HAP-1 (cell line): ENCODE results near the gene SLC6A9.

Source experiments
- DNase-seq, 2 experiments: peaks; one replicate each; pipeline ENCODE4 v3.0.0-alpha.2; 2016 to 2020; ENCODE audit warnings: low spot score in 2 of 2
- H3K27me3 ChIP-seq: fragments of 250-450 bp; sonication (Bioruptor Pico); 2 replicates; pipeline ENCODE4 v1.5.1; 2020; ENCODE audit warnings: low read depth, mild to moderate bottlenecking, moderate library complexity
- H3K36me3 ChIP-seq: fragments of 250-450 bp; sonication (Bioruptor Pico); replicated peaks from 2 replicates; pipeline ENCODE4 v1.5.1; 2020; ENCODE audit warnings: mild to moderate bottlenecking
- H3K4me1 ChIP-seq: fragments of 250-450 bp; sonication (Bioruptor Pico); 2 replicates; pipeline ENCODE4 v1.5.1; 2020; ENCODE audit warnings: mild to moderate bottlenecking
- H3K4me3 ChIP-seq: fragments of 250-450 bp; sonication (Bioruptor Pico); 2 replicates; pipeline ENCODE4 v1.5.1; 2020; ENCODE audit warnings: mild to moderate bottlenecking, moderate library complexity
- H3K9me3 ChIP-seq: fragments of 250-450 bp; sonication (Bioruptor Pico); 2 replicates; pipeline ENCODE4 v1.5.1; 2020; ENCODE audit warnings: mild to moderate bottlenecking, moderate library complexity
- in situ Hi-C: fragments of 300-500 bp; cut with MboI; formaldehyde crosslinking; loops from 3 replicates; pipeline ENCODE4 v1.14.3; 2020; ENCODE audit warnings: low sequenced_read_pairs, inconsistent platforms, mixed read lengths

Gene SLC6A9

DNA sequence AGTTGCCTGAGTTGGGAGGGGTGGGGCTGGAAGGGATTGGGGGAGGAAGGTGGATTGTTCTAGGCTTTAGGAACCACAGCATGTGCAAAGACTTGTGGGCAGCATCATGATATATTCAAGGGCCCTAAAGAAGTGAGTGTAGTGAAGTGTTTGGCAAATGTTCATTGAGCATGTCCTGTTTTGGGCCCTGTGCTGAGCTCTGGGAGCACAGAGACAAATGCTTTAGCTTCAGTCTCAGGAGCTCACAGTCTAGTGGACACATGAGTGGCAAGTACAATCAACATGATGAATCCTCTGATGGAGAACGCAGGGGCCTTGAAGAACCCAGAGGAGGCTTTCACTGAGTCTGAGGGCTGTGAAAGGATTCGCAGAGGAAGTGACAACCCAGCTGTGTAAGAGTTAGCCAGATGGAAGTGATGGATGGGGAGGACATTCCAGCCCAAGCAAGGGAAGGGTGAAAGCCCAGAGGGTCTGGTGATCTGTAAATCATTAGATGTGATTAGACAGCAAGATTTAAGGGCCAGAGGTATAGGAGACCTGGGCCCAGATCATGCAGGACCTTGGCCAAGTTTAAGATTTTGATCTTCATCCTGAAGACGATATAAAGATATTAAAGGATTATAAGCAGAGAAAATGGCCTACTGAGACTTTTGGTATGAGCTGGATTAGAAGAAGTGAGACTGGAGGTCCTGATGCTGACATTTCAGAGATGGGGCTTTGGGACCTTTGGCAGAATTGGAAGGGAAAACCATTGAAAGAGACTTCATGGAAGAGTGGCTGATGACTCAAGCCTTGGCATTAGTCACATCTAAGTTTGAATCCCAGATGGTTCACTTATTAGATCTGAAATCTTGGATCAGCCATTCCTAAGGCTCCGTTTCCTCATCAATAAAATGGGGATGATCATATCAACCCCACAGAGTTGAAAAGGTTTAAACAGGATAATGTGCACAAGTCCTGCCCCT, 80.0 kb downstream of the SLC6A9 start:
- H3K9me3 ChIP-seq: no peaks in the 10 kb centered on the region
- no peak for DNase-seq
- in situ Hi-C loops: no loop called here
- no peaks in the 10 kb centered on the region for H3K27me3 ChIP-seq
- H3K36me3 ChIP-seq: no peaks in the 10 kb centered on the region; the same call in 1 of the 2 replicates
- H3K4me1 ChIP-seq: no peaks in the 10 kb centered on the region
- no peak overlapping the region for H3K4me3 ChIP-seq

DNA sequence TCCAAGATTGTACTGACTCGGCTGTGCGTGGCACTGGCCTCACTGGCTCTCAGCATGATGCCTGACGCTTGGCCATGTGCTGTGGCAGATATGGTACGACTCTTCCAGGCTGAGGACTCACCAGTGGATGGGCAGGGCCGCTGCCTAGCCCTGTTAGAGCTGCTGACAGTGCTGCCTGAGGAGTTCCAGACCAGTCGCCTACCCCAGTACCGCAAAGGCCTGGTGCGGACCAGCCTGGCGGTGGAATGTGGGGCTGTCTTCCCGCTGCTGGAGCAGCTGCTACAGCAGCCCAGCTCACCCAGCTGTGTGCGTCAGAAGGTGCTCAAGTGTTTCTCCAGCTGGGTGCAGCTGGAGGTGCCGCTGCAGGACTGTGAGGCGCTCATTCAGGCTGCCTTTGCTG, 81.6 kb downstream of the SLC6A9 start:
- Histone ChIP-seq H3K4me3 (no peak overlapping the region), H3K4me1 (peaks cover 6% of the 10 kb centered on the region), H3K9me3 (no peaks in the 10 kb centered on the region), H3K36me3 (no peaks in the 10 kb centered on the region), H3K27me3 (no peaks in the 10 kb centered on the region)
- in situ Hi-C loops: loop anchor here (25.0 kb wide), 1 partner anchor 412 kb away; the partner anchor contains the start of gene PTPRF
- no peak for DNase-seq

DNA sequence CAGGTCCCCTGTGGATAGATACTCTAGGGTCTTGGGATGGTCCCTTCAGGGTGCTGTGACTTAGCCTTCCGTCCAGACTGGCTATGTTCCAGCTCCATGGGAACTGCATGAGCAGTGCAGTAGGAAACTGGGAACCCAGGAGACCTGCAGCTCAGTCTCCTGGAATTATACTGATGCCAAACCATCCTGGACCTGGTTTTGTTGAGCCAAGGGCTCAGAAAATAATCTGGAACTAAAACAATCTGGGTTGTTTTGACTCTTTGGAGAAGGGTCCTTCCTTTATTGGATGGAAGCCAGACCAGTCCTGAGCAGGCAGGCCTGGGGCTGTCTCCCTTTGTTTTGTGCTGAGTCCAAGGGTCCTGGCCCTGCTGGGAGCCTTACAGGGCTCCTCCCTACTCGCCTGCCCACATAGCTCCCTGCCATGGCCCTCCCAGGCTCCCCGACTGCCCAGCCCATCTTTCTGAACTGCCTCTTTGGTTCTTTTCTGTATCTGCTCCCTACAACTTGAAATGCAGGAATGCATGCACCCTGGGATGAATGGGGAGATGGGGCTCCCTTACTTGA, 83.3 kb downstream of the SLC6A9 start:
- in situ Hi-C loops: loop anchor here (25.0 kb wide), 1 partner anchor 411 kb away; the partner anchor contains the start of gene PTPRF
- H3K36me3 ChIP-seq: no peaks in the 10 kb centered on the region
- H3K4me3 ChIP-seq: peak overlapping the region; percentile 53
- H3K4me1 ChIP-seq: peaks cover 6% of the 10 kb centered on the region
- DNase-seq: peak; percentile 14 to 43
- no peaks in the 10 kb centered on the region for H3K27me3 ChIP-seq
- H3K9me3 ChIP-seq: no peaks in the 10 kb centered on the region

DNA sequence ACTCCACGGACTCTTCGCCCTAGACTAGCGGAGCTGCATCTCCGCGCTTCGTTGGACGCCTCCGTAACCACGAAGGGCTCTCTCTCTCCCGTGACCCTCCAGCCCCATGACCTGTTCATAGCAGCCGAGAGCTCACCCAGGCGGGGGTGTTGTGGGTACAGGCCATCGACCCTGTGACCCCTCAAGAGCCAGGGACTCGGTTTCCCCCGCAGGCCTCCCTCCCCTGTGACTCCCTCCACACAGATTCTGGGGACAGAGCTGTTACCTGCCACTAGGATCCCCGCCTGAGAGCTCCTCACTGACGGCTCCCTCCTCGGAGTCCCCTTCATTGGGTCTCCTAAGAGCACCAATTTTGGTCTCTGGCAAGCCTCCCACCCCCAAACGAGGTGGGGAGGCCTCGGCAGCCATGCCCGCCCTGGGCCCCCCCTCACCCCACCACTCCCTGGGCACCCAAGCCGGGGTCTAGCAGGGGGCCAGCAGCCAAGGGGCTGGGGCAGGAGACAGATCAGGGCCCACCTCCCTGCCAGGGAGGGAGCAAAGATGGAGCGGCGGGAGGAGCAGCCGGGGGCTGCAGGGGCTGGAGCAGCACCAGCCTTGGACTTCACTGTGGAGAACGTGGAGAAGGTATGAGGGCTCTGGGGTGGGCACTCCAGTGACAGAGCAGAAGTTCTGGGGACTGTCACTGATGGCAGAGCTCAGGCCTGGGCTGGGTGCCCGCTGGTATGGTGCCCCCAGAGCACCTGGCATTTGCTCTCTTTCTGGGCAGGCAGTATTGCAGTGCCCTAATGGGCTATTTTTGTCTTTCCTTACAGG, 84.0 kb downstream of the SLC6A9 start:
- no peak for DNase-seq
- no peaks in the 10 kb centered on the region for H3K9me3 ChIP-seq
- in situ Hi-C loops: loop anchor here (25.0 kb wide), 1 partner anchor 410 kb away; the partner anchor contains the start of gene PTPRF

More for the DNA sequence above, 84.0 kb downstream of the SLC6A9 start:
- Histone ChIP-seq H3K36me3 (no peaks in the 10 kb centered on the region), H3K27me3 (no peaks in the 10 kb centered on the region), H3K4me1 (peaks cover 6% of the 10 kb centered on the region), H3K4me3 (peak overlapping the region; percentile 53)
